SH-SY5Y (cell line): Measurements from ENCODE around the gene RPS6KA4.

ENCODE experiments used
- GATA2 ChIP-seq: IDR thresholded peaks from 2 replicates; pipeline ENCODE4 v1.6.1; 2011; ENCODE audit warnings: mild to moderate bottlenecking, low read depth, low read length
- GATA3 ChIP-seq: IDR thresholded peaks from 2 replicates; pipeline ENCODE4 v1.6.1; 2011; ENCODE audit warnings: low read depth, mild to moderate bottlenecking, low read length, moderate library complexity

RPS6KA4 gene

GRCh38 chr11:64321533-64321932, 37.4 kb upstream of the RPS6KA4 start:
- no peak for TF ChIP-seq GATA2
- no peak for TF ChIP-seq GATA3

GRCh38 chr11:64322925-64323260, 36.1 kb upstream of the RPS6KA4 start:
- TF ChIP-seq GATA3 (no peak), GATA2 (no peak)

GRCh38 chr11:64323373-64323772, 35.6 kb upstream of the RPS6KA4 start:
- no peak for TF ChIP-seq GATA2
- TF ChIP-seq GATA3, result no peak

GRCh38 chr11:64324692-64325469, 34.1 kb upstream of the RPS6KA4 start:
- TF ChIP-seq GATA3 (no peak), GATA2 (no peak)

GRCh38 chr11:64327375-64327774, 31.6 kb upstream of the RPS6KA4 start:
- TF ChIP-seq GATA2 (no peak), GATA3 (no peak)

- TF ChIP-seq GATA3 (no peak), GATA2 (no peak)
Measured at GRCh38 chr11:64327993-64328392, 31.0 kb upstream of the RPS6KA4 start.

- TF ChIP-seq GATA2 (no peak), GATA3 (no peak)
Measured at GRCh38 chr11:64330888-64331287, 28.1 kb upstream of the RPS6KA4 start.

- TF ChIP-seq GATA2 (no peak), GATA3 (no peak)
Measured at GRCh38 chr11:64331569-64332371, 27.2 kb upstream of the RPS6KA4 start.

GRCh38 chr11:64333556-64333955, 25.4 kb upstream of the RPS6KA4 start:
- TF ChIP-seq GATA3 (no peak), GATA2 (no peak)

- TF ChIP-seq GATA2, result no peak
- TF ChIP-seq GATA3, result no peak
Measured at GRCh38 chr11:64334764-64335735, 23.9 kb upstream of the RPS6KA4 start.

GRCh38 chr11:64337538-64338249, 21.3 kb upstream of the RPS6KA4 start:
- TF ChIP-seq GATA3, result no peak
- no peak for TF ChIP-seq GATA2

GRCh38 chr11:64338716-64339115, 20.2 kb upstream of the RPS6KA4 start:
- no peak for TF ChIP-seq GATA3
- TF ChIP-seq GATA2, result no peak

- TF ChIP-seq GATA3, result no peak
- TF ChIP-seq GATA2, result no peak
Measured at GRCh38 chr11:64339286-64339685, 19.7 kb upstream of the RPS6KA4 start.
